IPS-15b (cell line): Measurements from ENCODE around the gene MACF1.
"Not testable (repeated sequence)": the region's sequence is repeated elsewhere in the genome, so short reads cannot be mapped to it uniquely, and the experiment has no call there.

Source experiments
- H3K27me3 ChIP-seq: one replicate; pipeline ENCODE4 v1.6.1; 2013; ENCODE audit warnings: low read length; ENCODE audit not compliant: control insufficient read depth, insufficient read depth
- H3K36me3 ChIP-seq: one replicate; pipeline ENCODE4 v1.6.1; 2013; ENCODE audit warnings: low read length; ENCODE audit not compliant: control insufficient read depth, insufficient read depth
- H3K4me1 ChIP-seq: one replicate; pipeline ENCODE4 v1.6.1; 2013; ENCODE audit warnings: mild to moderate bottlenecking, low read length; ENCODE audit not compliant: control insufficient read depth, insufficient read depth
- H3K4me3 ChIP-seq: one replicate; pipeline ENCODE4 v1.5.1; 2013; ENCODE audit warnings: low read depth, low read length
- H3K9ac ChIP-seq: one replicate; pipeline ENCODE4 v1.6.1; 2013; ENCODE audit warnings: low read depth, mild to moderate bottlenecking, low read length
- H3K9me3 ChIP-seq: one replicate; pipeline ENCODE4 v1.6.1; 2013; ENCODE audit warnings: mild to moderate bottlenecking, low read length; ENCODE audit not compliant: control insufficient read depth, insufficient read depth

Gene MACF1

GRCh38 chr1:39525366-39526165, 321.1 kb downstream of the MACF1 start:
- Histone ChIP-seq H3K9ac (no peak overlapping the region), H3K27me3 (no peaks in the 10 kb centered on the region), H3K9me3 (no peaks in the 10 kb centered on the region), H3K4me3 (no peak overlapping the region), H3K36me3 (peaks cover 7% of the 10 kb centered on the region), H3K4me1 (no peaks in the 10 kb centered on the region)

- no peaks in the 10 kb centered on the region for H3K9me3 ChIP-seq
- no peaks in the 10 kb centered on the region for H3K27me3 ChIP-seq
- H3K36me3 ChIP-seq: peaks cover 9% of the 10 kb centered on the region
- H3K9ac ChIP-seq: no peak overlapping the region
- no peaks in the 10 kb centered on the region for H3K4me1 ChIP-seq
- H3K4me3 ChIP-seq: no peak overlapping the region
These were observed 322.1 kb downstream of the MACF1 start for GRCh38 chr1:39526466-39527189.

- H3K4me1 ChIP-seq, H3K27me3 ChIP-seq, H3K36me3 ChIP-seq, H3K4me3 ChIP-seq, H3K9ac ChIP-seq, H3K9me3 ChIP-seq: not testable (repeated sequence)
These were observed 322.7 kb downstream of the MACF1 start for GRCh38 chr1:39527190-39527579.

DNA sequence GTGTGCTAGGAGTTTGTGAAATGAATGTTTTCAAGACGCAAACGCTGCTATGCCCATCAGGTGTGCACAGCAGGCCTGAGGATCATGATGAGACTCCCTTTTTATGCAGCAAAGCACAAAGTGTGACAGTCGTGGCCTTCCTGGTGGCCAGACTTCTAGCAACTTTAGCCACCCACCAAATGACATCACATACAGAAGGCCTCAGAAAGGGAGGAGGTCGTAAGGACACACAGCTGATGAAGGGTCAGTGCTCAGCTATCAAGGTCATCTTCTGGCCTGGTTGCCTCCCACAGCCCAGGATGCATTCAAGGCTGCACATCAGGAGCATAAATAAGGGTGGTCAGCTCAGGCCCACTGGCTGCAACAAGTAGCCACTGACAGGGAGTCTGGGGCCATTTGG, 323.6 kb downstream of the MACF1 start:
- Histone ChIP-seq H3K36me3 (peaks cover 9% of the 10 kb centered on the region), H3K9ac (no peak overlapping the region), H3K4me3 (no peak overlapping the region), H3K9me3 (no peaks in the 10 kb centered on the region), H3K4me1 (no peaks in the 10 kb centered on the region), H3K27me3 (no peaks in the 10 kb centered on the region)

DNA sequence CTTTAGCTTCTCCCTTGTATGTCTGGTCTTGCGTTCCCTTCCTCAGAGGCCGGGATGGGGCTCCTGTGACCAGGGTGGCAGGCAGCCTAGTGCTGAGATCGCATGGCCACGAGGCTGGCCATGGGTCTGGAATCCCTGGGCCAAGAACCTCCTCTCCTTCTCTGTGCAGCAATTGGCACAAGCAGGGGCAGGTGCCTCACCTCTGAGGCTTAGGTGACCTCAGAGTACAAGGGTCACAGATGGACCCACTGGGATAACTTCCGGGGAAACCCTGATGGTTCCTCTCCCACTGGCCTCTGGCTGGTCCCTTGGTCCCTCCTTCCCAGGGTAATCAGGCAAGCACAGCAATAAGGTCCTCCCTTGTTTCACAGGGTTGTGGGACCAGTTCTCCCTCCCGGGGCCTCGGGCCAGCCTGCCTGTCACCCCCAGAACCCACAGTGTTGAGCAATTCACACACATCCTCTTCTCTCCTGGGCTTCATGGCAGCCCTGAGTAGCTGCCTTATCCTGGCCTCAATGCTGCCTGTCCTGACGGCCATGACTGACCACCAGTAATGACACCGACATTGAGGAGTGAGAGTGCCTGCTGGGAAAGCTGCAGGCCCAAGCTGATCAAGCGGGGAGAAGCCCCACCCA, 325.5 kb downstream of the MACF1 start:
- no peaks in the 10 kb centered on the region for H3K9me3 ChIP-seq
- H3K27me3 ChIP-seq: no peaks in the 10 kb centered on the region
- H3K9ac ChIP-seq: no peak overlapping the region
- H3K4me3 ChIP-seq: no peak overlapping the region
- H3K4me1 ChIP-seq: no peaks in the 10 kb centered on the region
- H3K36me3 ChIP-seq: peaks cover 9% of the 10 kb centered on the region

GRCh38 chr1:39531526-39531925, 327.0 kb downstream of the MACF1 start:
- H3K4me3 ChIP-seq: no peak overlapping the region
- no peaks in the 10 kb centered on the region for H3K27me3 ChIP-seq
- H3K9me3 ChIP-seq: no peaks in the 10 kb centered on the region
- no peaks in the 10 kb centered on the region for H3K4me1 ChIP-seq
- peaks cover 9% of the 10 kb centered on the region for H3K36me3 ChIP-seq
- no peak overlapping the region for H3K9ac ChIP-seq

GRCh38 chr1:39533442-39533841, 328.9 kb downstream of the MACF1 start:
- peaks cover 4% of the 10 kb centered on the region for H3K36me3 ChIP-seq
- no peaks in the 10 kb centered on the region for H3K9me3 ChIP-seq
- H3K4me3 ChIP-seq: no peak overlapping the region

More at GRCh38 chr1:39533442-39533841, 328.9 kb downstream of the MACF1 start:
- Histone ChIP-seq H3K9ac (no peak overlapping the region), H3K27me3 (no peaks in the 10 kb centered on the region), H3K4me1 (no peaks in the 10 kb centered on the region)
